CD14-positive monocyte (primary cell): ENCODE results near the gene PIK3C3. TPM values are rescaled to one million over a fixed set of nuclear protein-coding genes. Genes with fewer than 3 reads are reported as not detected.
A peak's percentile ranks its signal among the peaks of the same experiment; 100 is the strongest.

Experiments used
- DNase-seq, 3 donors: peaks; one replicate each; pipeline ENCODE4 v3.0.0-alpha.2; 2011 to 2022
- H2AFZ ChIP-seq: 2 replicates; pipeline ENCODE4 v1.6.0; 2012; ENCODE audit warnings: mild to moderate bottlenecking, low read depth, low read length, inconsistent platforms; ENCODE audit not compliant: insufficient read depth, poor library complexity, severe bottlenecking
- H3K27ac ChIP-seq, 2 donors: 1 replicate in 1 of 2; 2 replicates in 1 of 2; pipeline ENCODE4 v1.5.1; 2012 to 2013; ENCODE audit warnings: low read length in 2 of 2, control low read depth in 1 of 2, inconsistent platforms in 1 of 2, low read depth in 1 of 2, mild to moderate bottlenecking in 1 of 2
- H3K27me3 ChIP-seq, 2 donors: one replicate each; pipeline versions ENCODE4 v1.6.0 to v1.6.1; 2011 to 2013; ENCODE audit warnings: low read length in 2 of 2; ENCODE audit not compliant: control insufficient read depth in 2 of 2, insufficient read depth in 2 of 2
- H3K36me3 ChIP-seq, 2 donors: replicated peaks in 1 of 2; 1 replicate in 1 of 2; 2 replicates in 1 of 2; pipeline versions ENCODE4 v1.5.1 to v1.6.1; 2012 to 2013; ENCODE audit warnings: low read length in 2 of 2, control low read depth in 1 of 2, inconsistent platforms in 1 of 2, mild to moderate bottlenecking in 1 of 2; ENCODE audit not compliant: insufficient read depth in 2 of 2, control insufficient read depth in 1 of 2
- H3K4me1 ChIP-seq, 2 donors: 1 replicate in 1 of 2; 2 replicates in 1 of 2; pipeline versions ENCODE4 v1.5.1 to v1.6.1; 2012 to 2013; ENCODE audit warnings: low read length in 2 of 2, control low read depth in 1 of 2, inconsistent platforms in 1 of 2, mild to moderate bottlenecking in 1 of 2, moderate library complexity in 1 of 2; ENCODE audit not compliant: insufficient read depth in 2 of 2, control insufficient read depth in 1 of 2
- H3K4me2 ChIP-seq: replicated peaks from 2 replicates; pipeline ENCODE3; 2012; ENCODE audit warnings: low read length, moderate library complexity, mild to moderate bottlenecking; ENCODE audit not compliant: poor library complexity, severe bottlenecking; ENCODE audit errors: extremely low read depth
- H3K4me3 ChIP-seq, 3 experiments: fragments of 200-600 bp in 1 of 3; sonication (generic) in 1 of 3; replicated peaks in 1 of 3; 1 replicate in 2 of 3; 2 replicates in 1 of 3; pipeline ENCODE4 v1.5.1; 2011 to 2013; ENCODE audit warnings: low read length in 3 of 3, mild to moderate bottlenecking in 3 of 3, control low read depth in 2 of 3, low read depth in 2 of 3, inconsistent platforms in 1 of 3, moderate library complexity in 1 of 3
- H3K79me2 ChIP-seq: 2 replicates; pipeline ENCODE4 v1.6.0; 2012; ENCODE audit warnings: mild to moderate bottlenecking, control low read depth, inconsistent platforms, low read length, moderate library complexity; ENCODE audit not compliant: insufficient read depth
- H3K9ac ChIP-seq: 2 replicates; pipeline ENCODE4 v1.6.0; 2017; ENCODE audit warnings: low read length, mild to moderate bottlenecking; ENCODE audit not compliant: insufficient read depth, poor library complexity, severe bottlenecking
- H3K9me3 ChIP-seq, 2 donors: replicated peaks in 1 of 2; 1 replicate in 1 of 2; 2 replicates in 1 of 2; pipeline versions ENCODE4 v1.5.1 to v1.6.1; 2012 to 2013; ENCODE audit warnings: low read length in 2 of 2, control low read depth in 1 of 2; ENCODE audit not compliant: control insufficient read depth in 1 of 2, insufficient read depth in 1 of 2
- H4K20me1 ChIP-seq: 2 replicates; pipeline ENCODE4 v1.6.0; 2012; ENCODE audit warnings: mild to moderate bottlenecking, low read length, control low read depth, moderate library complexity; ENCODE audit not compliant: insufficient read depth
- H3K27ac Mint-ChIP-seq, 7 donors: one replicate each; pipeline ENCODE4 v1.8.0; 2020; ENCODE audit warnings: mild to moderate bottlenecking in 7 of 7, mixed read lengths in 7 of 7, moderate library complexity in 6 of 7, inconsistent platforms in 2 of 7
- H3K27me3 Mint-ChIP-seq, 3 donors: one replicate each; pipeline ENCODE4 v1.8.0; 2021 to 2022; ENCODE audit warnings: low read depth in 3 of 3, mild to moderate bottlenecking in 3 of 3, mixed read lengths in 3 of 3, moderate library complexity in 3 of 3, inconsistent platforms in 1 of 3
- H3K36me3 Mint-ChIP-seq, 2 donors: one replicate each; pipeline ENCODE4 v1.8.0; 2020; ENCODE audit warnings: mixed read lengths in 2 of 2, inconsistent platforms in 1 of 2, mild to moderate bottlenecking in 1 of 2
- H3K4me1 Mint-ChIP-seq: one replicate; pipeline ENCODE4 v1.8.0; 2020; ENCODE audit warnings: mild to moderate bottlenecking, mixed read lengths
- H3K4me3 Mint-ChIP-seq, 2 donors: one replicate each; pipeline ENCODE4 v1.8.0; 2020; ENCODE audit warnings: mild to moderate bottlenecking in 2 of 2, mixed read lengths in 2 of 2, moderate library complexity in 1 of 2
- H3K9me3 Mint-ChIP-seq, 7 donors: one replicate each; pipeline ENCODE4 v1.8.0; 2020 to 2022; ENCODE audit warnings: mixed read lengths in 7 of 7, mild to moderate bottlenecking in 6 of 7, moderate library complexity in 6 of 7, inconsistent platforms in 2 of 7
- CTCF ChIP-seq: fragments of 200-600 bp; IDR thresholded peaks from one replicate; pipeline ENCODE4 v1.8.0; 2022; ENCODE audit warnings: antibody characterized with exemption, mild to moderate bottlenecking
- whole genome bisulfite sequencing: methylation state at CpG from one replicate; pipeline ENCODE4 v1.1.5; 2013; ENCODE audit warnings: missing lambda C conversion rate; ENCODE audit not compliant: insufficient coverage; 5-methylcytosine and 5-hydroxymethylcytosine counted together
- intact Hi-C, 2 donors: fragments of 100-400 bp; cut with micrococcal nuclease; formaldehyde crosslinking; loops; one replicate each; pipeline versions ENCODE4 v1.15.0 to v1.15.1; 2023
- polyA minus RNA-seq: library from RNA; depleted of rRNA, polyadenylated mRNA; stranded (reverse); fragments of >200 nt; gene quantifications from 2 replicates; pipeline ENCODE4 v1.2.3, GENCODE V29; 2012
- polyA plus RNA-seq, 3 donors: library from polyadenylated mRNA; depleted of rRNA in 1 of 3; unstranded in 2 of 3; stranded (reverse) in 1 of 3; fragments of 300-500 nt in 2 of 3; fragments of >200 nt in 1 of 3; fragmentation: Illumina TruSeq in 2 of 3; gene quantifications; 1 replicate in 2 of 3; 2 replicates in 1 of 3; pipeline ENCODE4 v1.2.3, GENCODE V29; 2012 to 2021
- total RNA-seq, 12 experiments: library from RNA in 1 of 12; stranded (reverse) in 1 of 12; fragments of 120-200 nt in 1 of 12; gene quantifications; one replicate each; pipeline ENCODE4 v1.2.4 and lab custom pipeline; 2013 to 2026; ENCODE audit warnings: mixed read lengths in 6 of 12, inconsistent platforms in 1 of 12

The PIK3C3 gene
- total RNA-seq (2013): 61.8 TPM
- polyA plus RNA-seq (10 to 100 TPM; 16.5 to 29.1 (median 25.9) TPM), polyA minus RNA-seq (15.7 and 25.5 TPM in 2 replicates), total RNA-seq (lab: John Stamatoyannopoulos, UW) (42.3 to 89.0 (median 59.3) reads per million in 11 experiments)

GRCh38 chr18:41954827-41955613 lies at the start of gene PIK3C3:
Gene PIK3C3, plus strand, starts transcription at chr18:41955234. Its CDS starts 58 bp downstream, at chr18:41955292.
- Mint-ChIP-seq H3K4me1 (peaks cover 21% of the 10 kb centered on the region), H3K36me3 (peaks cover 9 to 14% of the 10 kb centered on the region in 2 donors), H3K27me3 (peaks cover 0 to 4% (median 4%) of the 10 kb centered on the region in 3 donors), H3K9me3 (peaks cover 0 to 2% (median 0%) of the 10 kb centered on the region in 7 donors), H3K4me3 (peak within 1 kb of the TSS; percentile 99 to 100), H3K27ac (peak within 1 kb of the TSS; percentile 98 to 100 (median 99))
- Histone ChIP-seq H3K36me3 (peaks cover 18 to 27% of the 10 kb centered on the region in 2 donors), H3K9me3 (no peaks in the 10 kb centered on the region), H3K79me2 (peaks cover 49% of the 10 kb centered on the region), H4K20me1 (peaks cover 6% of the 10 kb centered on the region), H3K9ac (peak within 1 kb of the TSS; percentile 87), H2AFZ (peak within 1 kb of the TSS; percentile 79), H3K4me3 (peak within 1 kb of the TSS; percentile 82 to 97 (median 85)), H3K4me2 (peak within 1 kb of the TSS; percentile 73), H3K27ac (peak within 1 kb of the TSS; percentile 70 to 95), H3K27me3 (no peaks in the 10 kb centered on the region), H3K4me1 (peaks cover 6 to 13% of the 10 kb centered on the region in 2 donors)
- DNase-seq: peak; percentile 95 to 97 (median 97)
- TF ChIP-seq CTCF: no peak
- intact Hi-C loops: no loop called here
- under 1% methylated on average over 27 of the region's 38 CpGs for WGBS

- Mint-ChIP-seq H3K4me3 (no peak overlapping the region), H3K9me3 (no peaks in the 10 kb centered on the region), H3K36me3 (no peaks in the 10 kb centered on the region), H3K27me3 (no peaks in the 10 kb centered on the region), H3K4me1 (peaks cover 2% of the 10 kb centered on the region), H3K27ac (no peak overlapping the region)
- no peaks in the 10 kb centered on the region for H3K27me3 ChIP-seq
- no CpG with 5 or more reads among the region's 1 CpG for WGBS
- no peaks in the 10 kb centered on the region for H3K79me2 ChIP-seq
- no peaks in the 10 kb centered on the region for H3K4me1 ChIP-seq
- no peaks in the 10 kb centered on the region for H3K9me3 ChIP-seq
- no peak overlapping the region for H3K9ac ChIP-seq
- H3K4me3 ChIP-seq: no peak overlapping the region
- no peak for TF ChIP-seq CTCF
- peak overlapping the region; percentile 10 for H2AFZ ChIP-seq
- H4K20me1 ChIP-seq: no peaks in the 10 kb centered on the region
- no peak overlapping the region for H3K27ac ChIP-seq
- no peaks in the 10 kb centered on the region for H3K36me3 ChIP-seq
- no peak for DNase-seq
- intact Hi-C loops: no loop called here
- H3K4me2 ChIP-seq: no peak overlapping the region
These were observed 49.1 kb upstream of the PIK3C3 start for GRCh38 chr18:41905786-41906527.
